IMR-90 (cell line): Measurements from ENCODE around the gene SIAH2. TPM values are rescaled to one million over a fixed set of nuclear protein-coding genes. Genes with fewer than 3 reads are reported as not detected.

Experiments used
- ATAC-seq: fragments of 200-7000 bp; cut with Tn5 transposase; 2 replicates; pipeline ENCODE4 v1.9.1; 2020; ENCODE audit warnings: low read depth, mild to moderate bottlenecking, moderate library complexity
- BruUV-seq: library from RNA; stranded (reverse); fragments of 400-500 nt; replicated peaks from 2 replicates; lab custom pipeline; 2021; lab: Mats Ljungman, UMichigan
- CTCF ChIA-PET: fragments of 300-600 bp; formaldehyde crosslinking; extraction: SDS; loops from one replicate; lab custom pipeline; 2021; ENCODE audit warnings: antibody characterized with exemption; lab: Yijun Ruan, JAX
- POLR2A ChIA-PET: fragments of 300-600 bp; sonication (Branson Sonifier 250); formaldehyde crosslinking; loops from one replicate; lab custom pipeline; 2022; ENCODE audit warnings: antibody characterized with exemption; ENCODE audit not compliant: unreplicated experiment; lab: Charles Lee
- DNase-seq: peaks from one replicate; pipeline ENCODE4 v3.0.0; 2013
- H2AFZ ChIP-seq: replicated peaks from 2 replicates; pipeline ENCODE3; 2013; ENCODE audit warnings: low read length, mild to moderate bottlenecking; ENCODE audit not compliant: poor library complexity
- H2AK5ac ChIP-seq: 2 replicates; pipeline ENCODE4 v1.6.1; 2013; ENCODE audit warnings: low read depth, low read length, inconsistent platforms
- H2AK9ac ChIP-seq: replicated peaks from 2 replicates; pipeline ENCODE3; 2013; ENCODE audit warnings: mild to moderate bottlenecking, low read depth, low read length, moderate library complexity; ENCODE audit not compliant: poor library complexity
- H2BK120ac ChIP-seq: 2 replicates; pipeline ENCODE4 v1.6.1; 2013; ENCODE audit warnings: low read depth, low read length, inconsistent platforms
- H2BK15ac ChIP-seq: 3 replicates; pipeline ENCODE4 v1.6.1; 2013; ENCODE audit warnings: low read depth, low read length, inconsistent platforms
- H2BK20ac ChIP-seq: 2 replicates; pipeline ENCODE4 v1.6.1; 2013; ENCODE audit warnings: low read depth, mild to moderate bottlenecking, inconsistent platforms, low read length, moderate library complexity
- H2BK5ac ChIP-seq: 2 replicates; pipeline ENCODE4 v1.6.1; 2013; ENCODE audit warnings: mild to moderate bottlenecking, low read depth, low read length, inconsistent platforms; ENCODE audit not compliant: poor library complexity, severe bottlenecking
- H3K14ac ChIP-seq: replicated peaks from 2 replicates; pipeline ENCODE4 v1.6.1; 2013; ENCODE audit warnings: low read depth, low read length, inconsistent platforms
- H3K18ac ChIP-seq: 2 replicates; pipeline ENCODE4 v1.6.1; 2013; ENCODE audit warnings: low read depth, low read length, control low read depth
- H3K23ac ChIP-seq: 2 replicates; pipeline ENCODE4 v1.6.1; 2013; ENCODE audit warnings: low read depth, low read length, inconsistent platforms
- H3K27ac ChIP-seq: 2 replicates; pipeline ENCODE4 v1.5.1; 2013; ENCODE audit warnings: mild to moderate bottlenecking, control low read depth, low read length; ENCODE audit not compliant: insufficient read depth
- H3K27me3 ChIP-seq: 2 replicates; pipeline ENCODE4 v1.6.1; 2013; ENCODE audit warnings: low read length; ENCODE audit not compliant: control insufficient read depth, insufficient read depth
- H3K36me3 ChIP-seq: 2 replicates; pipeline ENCODE4 v1.6.1; 2013; ENCODE audit warnings: low read length, mixed read lengths; ENCODE audit not compliant: control insufficient read depth, insufficient read depth
- H3K4ac ChIP-seq: 2 replicates; pipeline ENCODE4 v1.6.1; 2013; ENCODE audit warnings: low read depth, low read length, inconsistent platforms
- H3K4me1 ChIP-seq: 2 replicates; pipeline ENCODE4 v1.6.1; 2013; ENCODE audit warnings: low read length, mixed read lengths; ENCODE audit not compliant: control insufficient read depth, insufficient read depth
- H3K4me2 ChIP-seq: 2 replicates; pipeline ENCODE4 v1.6.1; 2013; ENCODE audit warnings: low read depth, mild to moderate bottlenecking, control low read depth, low read length, moderate library complexity
- H3K4me3 ChIP-seq: 2 replicates; pipeline ENCODE4 v1.5.1; 2013; ENCODE audit warnings: low read depth, mild to moderate bottlenecking, control low read depth, low read length, moderate library complexity; ENCODE audit not compliant: insufficient read depth
- H3K56ac ChIP-seq: 2 replicates; pipeline ENCODE4 v1.6.1; 2013; ENCODE audit warnings: low read length, inconsistent platforms; ENCODE audit not compliant: insufficient read depth; ENCODE audit errors: extremely low read depth
- H3K79me1 ChIP-seq, 2 experiments: 2 replicates each; pipeline ENCODE4 v1.6.1; 2013; ENCODE audit warnings: low read length in 2 of 2, inconsistent platforms in 1 of 2, low read depth in 1 of 2
- H3K9ac ChIP-seq: 2 replicates; pipeline ENCODE4 v1.6.1; 2013; ENCODE audit warnings: low read depth, low read length, control low read depth
- H3K9me1 ChIP-seq: 2 replicates; pipeline ENCODE4 v1.6.1; 2013; ENCODE audit warnings: low read length, inconsistent platforms; ENCODE audit not compliant: insufficient read depth
- H3K9me3 ChIP-seq: 2 replicates; pipeline ENCODE4 v1.6.1; 2013; ENCODE audit warnings: low read length; ENCODE audit not compliant: control insufficient read depth, insufficient read depth
- H4K20me1 ChIP-seq: 2 replicates; pipeline ENCODE4 v1.6.1; 2013; ENCODE audit warnings: low read length, inconsistent platforms; ENCODE audit not compliant: insufficient read depth
- H4K5ac ChIP-seq: 2 replicates; pipeline ENCODE4 v1.6.1; 2013; ENCODE audit warnings: mild to moderate bottlenecking, low read depth, low read length, control low read depth
- H4K8ac ChIP-seq, 2 experiments: 2 replicates each; pipeline ENCODE4 v1.6.1; 2013; ENCODE audit warnings: low read depth in 2 of 2, low read length in 2 of 2, control low read depth in 1 of 2, inconsistent platforms in 1 of 2
- H4K91ac ChIP-seq: 2 replicates; pipeline ENCODE4 v1.6.1; 2013; ENCODE audit warnings: low read depth, low read length, inconsistent platforms; ENCODE audit not compliant: insufficient read depth
- MAFK ChIP-seq: IDR thresholded peaks from 2 replicates; pipeline ENCODE4 v1.6.1; 2012; ENCODE audit warnings: low read depth, low read length, improper control_type of control experiment
- MXI1 ChIP-seq: IDR thresholded peaks from 2 replicates; pipeline ENCODE4 v1.6.1; 2012; ENCODE audit warnings: low read depth, mild to moderate bottlenecking, low read length, moderate library complexity, borderline replicate concordance
- RAD21 ChIP-seq: IDR thresholded peaks from 2 replicates; pipeline ENCODE4 v1.6.1; 2012; ENCODE audit warnings: low read length, improper control_type of control experiment
- RCOR1 ChIP-seq: IDR thresholded peaks from 2 replicates; pipeline ENCODE4 v1.6.1; 2012; ENCODE audit warnings: mild to moderate bottlenecking, low read length, improper control_type of control experiment; ENCODE audit not compliant: insufficient replicate concordance
- RFX5 ChIP-seq: IDR thresholded peaks from 2 replicates; pipeline ENCODE4 v1.8.0; 2012; ENCODE audit warnings: low read depth, mild to moderate bottlenecking, low read length, moderate library complexity
- USF2 ChIP-seq: fragments of 150-350 bp; IDR thresholded peaks from 2 replicates; pipeline ENCODE4 v1.6.1; 2017; ENCODE audit warnings: mild to moderate bottlenecking, antibody characterized with exemption, low read length, low read depth
- WGBS, 2 experiments: methylation state at CpG; one replicate each; pipeline versions ENCODE4 v1.1.5 to v1.1.7; 2013; ENCODE audit warnings: missing lambda C conversion rate in 2 of 2; ENCODE audit not compliant: insufficient read length in 1 of 2; ENCODE audit errors: extremely low coverage in 2 of 2; 5-methylcytosine and 5-hydroxymethylcytosine counted together
- dilution Hi-C: fragments of 300-500 bp; cut with HindIII; formaldehyde crosslinking; loops from one replicate; pipeline ENCODE4 v1.14.3; 2018; ENCODE audit warnings: low sequenced_read_pairs; ENCODE audit not compliant: unreplicated experiment
- in situ Hi-C: fragments of 300-500 bp; cut with MboI; formaldehyde crosslinking; loops from 3 replicates; pipeline ENCODE4 v1.14.3; 2019; ENCODE audit warnings: low sequenced_read_pairs, inconsistent platforms, mixed read lengths
- intact Hi-C: fragments of 100-400 bp; cut with micrococcal nuclease; formaldehyde crosslinking; loops from 2 replicates; pipeline ENCODE4 v1.10.0; 2022
- polyA plus RNA-seq, 3 experiments: library from polyadenylated mRNA; depleted of rRNA; stranded (reverse); fragments of >200 nt; gene quantifications; 2 replicates each; pipeline ENCODE4 v1.2.3, GENCODE V29; 2012; ENCODE audit warnings: low replicate concordance in 1 of 3
- total RNA-seq: library from RNA; depleted of rRNA; stranded (reverse); fragments of >200 nt; gene quantifications from 2 replicates; pipeline ENCODE4 v1.2.3, GENCODE V29; 2012

Gene SIAH2
- total and polyA plus RNA-seq, 2 of the 4 experiments (the other 2 are of a cell fraction): 24.7 to 61.8 TPM

- Histone ChIP-seq H3K9me1 (no peaks in the 10 kb centered on the region), H3K9me3 (no peaks in the 10 kb centered on the region), H3K4me2 (no peak overlapping the region), H3K4me1 (no peaks in the 10 kb centered on the region), H3K4ac (no peak overlapping the region), H3K27ac (no peak overlapping the region), H2AK5ac (no peak overlapping the region), H3K23ac (no peak overlapping the region), H4K20me1 (no peaks in the 10 kb centered on the region), H3K14ac (no peak overlapping the region), H3K4me3 (no peak overlapping the region), H3K27me3 (peaks cover 31% of the 10 kb centered on the region), H2BK120ac (no peak overlapping the region), H3K56ac (no peak overlapping the region), H2AK9ac (no peak overlapping the region), H2BK15ac (no peak overlapping the region), H2BK20ac (no peak overlapping the region), H3K18ac (no peak overlapping the region), H3K79me1 (no peaks in the 10 kb centered on the region), H2BK5ac (no peak overlapping the region), H4K91ac (no peak overlapping the region), H3K36me3 (no peaks in the 10 kb centered on the region), H3K9ac (no peak overlapping the region), H4K5ac (no peak overlapping the region), H4K8ac (no peak overlapping the region), H2AFZ (no peak overlapping the region)
- ChIA-PET CTCF (interaction anchor here (1.4 kb wide), 1 partner anchor 16 kb away, joined by 6 read pairs; no protein-coding TSS in a partner anchor), POLR2A (interaction anchor here (0.6 kb wide), 1 partner anchor 101 kb away, joined by 19 read pairs; no protein-coding TSS in a partner anchor)
- DNase-seq (no peak), ATAC-seq (no peak)
- TF ChIP-seq MXI1: no peak
- no peak for TF ChIP-seq MAFK
- TF ChIP-seq USF2: no peak
- TF ChIP-seq RCOR1: no peak
- no peak for TF ChIP-seq RFX5
- no peak for TF ChIP-seq RAD21
- dilution Hi-C loops: no loop called here
- in situ Hi-C loops: no loop called here
- no TSS peak for BruUV-seq
- intact Hi-C loops: no loop called here
- WGBS, 2 experiments: 62% methylated on average over 3 of the region's 9 CpGs; no CpG with 5 or more reads in 1 of the 2 experiments
Observed at GRCh38 chr3:150803440-150803985, 40.5 kb upstream of the SIAH2 start.
